ENCODE data around the gene PLXNC1. TPM values are rescaled to one million over a fixed set of nuclear protein-coding genes. Genes with fewer than 3 reads are reported as not detected.

Gene PLXNC1
- total and polyA plus RNA-seq, 2 of the 8 experiments (the other 6 are each of a cell fraction or from before 2014, with no cell fraction given): 0.83 to 2.0 TPM

- Histone ChIP-seq H3K4me2 (ENCODE audit: insufficient read depth in 1 of 2, low read depth in 2 of 2, low read length in 2 of 2) (no peak overlapping the region), H2BK20ac (ENCODE audit: low read length) (no peak overlapping the region), H2AK5ac (ENCODE audit: low read depth, low read length) (no peak overlapping the region), H3K23me2 (ENCODE audit: low read depth, low read length) (no peaks in the 10 kb centered on the region), H3K79me2 (ENCODE audit: control insufficient read depth in 1 of 2, insufficient read depth in 2 of 2, low read length in 2 of 2) (no peaks in the 10 kb centered on the region), H4K8ac (ENCODE audit: extremely low read depth, insufficient read depth, low read length) (no peak overlapping the region), H2BK5ac (ENCODE audit: low read depth, low read length) (no peak overlapping the region), H2BK120ac (replicated peaks; ENCODE audit: low read depth, low read length) (no peak overlapping the region), H2BK12ac (ENCODE audit: low read depth, low read length) (no peak overlapping the region), H3K36me3 (ENCODE audit: control insufficient read depth in 2 of 4, insufficient read depth in 4 of 4, low read length in 3 of 4) (no peaks in the 10 kb centered on the region), H3K4me1 (replicated peaks in 1 of 4; ENCODE audit: control insufficient read depth in 3 of 4, insufficient read depth in 4 of 4, low read length in 3 of 4) (peaks cover 0 to under 1% (median 0%) of the 10 kb centered on the region in 4 experiments; a peak in 1 of 7 replicates), H3K18ac (ENCODE audit: extremely low read depth, low read length) (no peak overlapping the region), H3K14ac (ENCODE audit: insufficient read length) (no peak overlapping the region), H3K56ac (replicated peaks; ENCODE audit: insufficient read length, low read depth, low read length) (no peak overlapping the region), H2BK15ac (ENCODE audit: low read length) (no peak overlapping the region), H3K23ac (ENCODE audit: insufficient read length) (no peak overlapping the region), H3K9ac (replicated peaks in 1 of 4; ENCODE audit: extremely low read depth in 1 of 4, low read depth in 3 of 4, low read length in 3 of 4) (no peak overlapping the region), H3K27ac (ENCODE audit: low read depth, low read length) (no peak overlapping the region), H3K4ac (replicated peaks; ENCODE audit: insufficient read length, low read depth, low read length) (no peak overlapping the region), H4K5ac (ENCODE audit: insufficient read length, low read depth, low read length) (no peak overlapping the region), H3K9me3 (ENCODE audit: insufficient read depth in 2 of 2, low read depth in 1 of 2, low read length in 1 of 2) (no peaks in the 10 kb centered on the region), H2AFZ (ENCODE audit: low read length) (no peak overlapping the region), H3K4me3 (ENCODE audit: extremely low read depth in 1 of 4, insufficient read depth in 2 of 4, low read depth in 3 of 4, low read length in 4 of 4) (no peak overlapping the region), H3K79me1 (ENCODE audit: low read depth, low read length) (no peaks in the 10 kb centered on the region), H4K91ac (replicated peaks; ENCODE audit: insufficient read length, low read length) (no peak overlapping the region), H3K27me3 (replicated peaks in 1 of 4; ENCODE audit: control insufficient read depth in 3 of 4, extremely low read depth in 1 of 4, insufficient read depth in 3 of 4, low read length in 3 of 4) (no peaks in the 10 kb centered on the region), H4K20me1 (replicated peaks in 1 of 2; ENCODE audit: control insufficient read depth in 1 of 2, insufficient read depth in 2 of 2, low read length in 2 of 2) (no peaks in the 10 kb centered on the region)
- WGBS, 2 experiments (ENCODE audit: extremely low coverage in 1 of 2, insufficient coverage in 1 of 2, insufficient read length in 1 of 2, insufficient replicate concordance in 2 of 2, low coverage in 1 of 2, low lambda C conversion rate in 2 of 2, missing lambda C conversion rate in 1 of 2): 94% methylated on average over 3 of the region's 3 CpGs; no CpG with 5 or more reads in 1 of the 2 experiments
- POLR2A ChIA-PET (ENCODE audit: partially characterized antibody): no interaction called here
- CTCF ChIA-PET (ENCODE audit: partially characterized antibody): interaction anchor here (1.1 kb wide), 1 partner anchor 31 kb away, joined by 3 read pairs; no protein-coding TSS in a partner anchor
- DNase-seq (ENCODE audit: low read depth in 1 of 2, low spot score in 2 of 2) (peak in 1 of 2 experiments; percentile 6), FAIRE-seq (no peak)
- TF ChIP-seq SP2 (IDR thresholded peaks at IDR 0.05; ENCODE audit: low read length): no peak
Measured at GRCh38 chr12:94231709-94232108, 83.3 kb downstream of the PLXNC1 start.
